Colonic mucosa (tissue), 4 donors: ENCODE results near the gene FBXL7. TPM values are rescaled to one million over a fixed set of nuclear protein-coding genes. Genes with fewer than 3 reads are reported as not detected.

ENCODE experiments used
- DNase-seq: peaks from one replicate; pipeline ENCODE4 v3.0.0-alpha.2; 2020
- H3K27ac ChIP-seq: fragments of 200-600 bp; one replicate; pipeline ENCODE4 v1.8.0; 2021
- H3K27me3 ChIP-seq: fragments of 200-600 bp; one replicate; pipeline ENCODE4 v1.8.0; 2021
- H3K36me3 ChIP-seq: fragments of 200-600 bp; one replicate; pipeline ENCODE4 v1.8.0; 2021
- H3K4me1 ChIP-seq: fragments of 200-600 bp; one replicate; pipeline ENCODE4 v1.8.0; 2021; ENCODE audit warnings: mild to moderate bottlenecking
- H3K4me3 ChIP-seq: fragments of 200-600 bp; one replicate; pipeline ENCODE4 v1.8.0; 2021
- H3K9ac ChIP-seq, 2 donors: one replicate each; pipeline ENCODE4 v1.7.0; 2013; ENCODE audit warnings: control low read depth in 2 of 2, low read depth in 2 of 2, low read length in 2 of 2
- H3K9me3 ChIP-seq: fragments of 200-600 bp; one replicate; pipeline ENCODE4 v1.8.0; 2021
- CTCF ChIP-seq: fragments of 200-600 bp; IDR thresholded peaks from one replicate; pipeline ENCODE4 v1.8.0; 2022; ENCODE audit warnings: antibody characterized with exemption, mild to moderate bottlenecking
- intact Hi-C: fragments of 100-400 bp; cut with DNase I; formaldehyde crosslinking; loops from one replicate; pipeline ENCODE4 v1.14.1; 2022
- total RNA-seq, 2 donors: library from RNA; stranded (reverse); fragmentation: NEBNext Ultra II Directional in 1 of 2; extraction: Animal tissue kit (Norgen Biotek cat#: 25700) in 1 of 2; gene quantifications; one replicate each; pipeline ENCODE4 v1.2.1, GENCODE V29; 2021
- donor health status: healthy.
- donor health status: DM: no; HTN: no; CAD: no.
- donor health status: DM: no; HTN: no; CAD: no.

The FBXL7 gene
- total RNA-seq, 2 donors from 2014 or later = 1.6 to 3.0 TPM

- H3K9me3 ChIP-seq = no peaks in the 10 kb centered on the region
- no peak overlapping the region for H3K4me3 ChIP-seq
- intact Hi-C loops = no loop called here
- H3K9ac ChIP-seq = no peak overlapping the region
- no peaks in the 10 kb centered on the region for H3K27me3 ChIP-seq
- H3K27ac ChIP-seq = no peak overlapping the region
- H3K36me3 ChIP-seq = no peaks in the 10 kb centered on the region
- no peak for TF ChIP-seq CTCF
- no peak for DNase-seq
- no peaks in the 10 kb centered on the region for H3K4me1 ChIP-seq
Measured at GRCh38 chr5:15555176-15555575, 55.2 kb downstream of the FBXL7 start.

DNA sequence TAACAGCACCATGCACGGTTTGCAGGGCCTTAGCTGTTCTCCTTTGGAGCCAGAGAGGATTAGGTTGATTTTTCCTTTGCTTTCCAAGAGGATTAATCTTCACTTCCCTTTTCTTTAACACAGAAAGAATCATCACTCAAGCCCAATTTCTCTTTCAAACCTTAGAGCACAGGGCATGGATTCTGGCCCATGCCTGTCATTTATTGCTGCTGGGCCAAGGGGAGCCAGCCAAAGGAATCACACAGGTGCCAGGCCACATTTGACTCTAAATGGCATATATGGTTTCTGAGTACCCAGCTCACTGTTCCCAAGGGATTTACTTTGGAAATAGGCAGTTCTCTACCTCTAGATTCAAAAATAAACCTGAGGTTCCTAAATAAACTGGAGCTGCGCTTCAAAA lies 58.3 kb downstream of the FBXL7 start:
- Histone ChIP-seq H3K4me3 (no peak overlapping the region), H3K36me3 (no peaks in the 10 kb centered on the region), H3K9ac (no peak overlapping the region), H3K9me3 (no peaks in the 10 kb centered on the region), H3K27me3 (no peaks in the 10 kb centered on the region), H3K27ac (no peak overlapping the region), H3K4me1 (no peaks in the 10 kb centered on the region)
- no peak for DNase-seq
- intact Hi-C loops = no loop called here
- no peak for TF ChIP-seq CTCF

DNA sequence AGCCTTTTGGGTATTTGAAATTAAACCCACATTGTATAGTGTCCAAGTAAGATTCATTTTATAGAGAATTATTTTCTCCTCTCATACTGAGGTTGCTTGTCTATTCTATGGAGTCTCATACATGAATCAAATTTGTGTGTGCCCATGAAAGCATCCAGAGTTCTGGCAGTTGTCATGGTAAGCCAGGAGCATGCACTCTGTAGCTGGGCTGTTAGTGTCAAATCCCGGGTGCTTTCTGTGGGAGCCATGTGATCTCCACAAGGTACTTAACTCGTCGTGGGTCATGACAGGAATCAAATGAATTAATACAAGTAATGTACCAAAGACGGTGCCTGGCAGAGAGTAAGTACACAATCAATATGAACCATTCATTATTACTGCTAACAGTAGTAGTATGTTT lies 58.7 kb downstream of the FBXL7 start:
- Histone ChIP-seq H3K36me3 (no peaks in the 10 kb centered on the region), H3K4me3 (no peak overlapping the region), H3K27ac (no peak overlapping the region), H3K27me3 (no peaks in the 10 kb centered on the region), H3K4me1 (no peaks in the 10 kb centered on the region), H3K9me3 (no peaks in the 10 kb centered on the region), H3K9ac (no peak overlapping the region)
- intact Hi-C loops = no loop called here
- DNase-seq = no peak
- no peak for TF ChIP-seq CTCF

GRCh38 chr5:15560421-15560820 lies 60.4 kb downstream of the FBXL7 start:
- H3K4me3 ChIP-seq = no peak overlapping the region
- H3K9ac ChIP-seq = no peak overlapping the region
- H3K9me3 ChIP-seq = no peaks in the 10 kb centered on the region
- no peak overlapping the region for H3K27ac ChIP-seq
- DNase-seq = no peak
- TF ChIP-seq CTCF = no peak
- H3K27me3 ChIP-seq = no peaks in the 10 kb centered on the region
- H3K4me1 ChIP-seq = no peaks in the 10 kb centered on the region
- no peaks in the 10 kb centered on the region for H3K36me3 ChIP-seq
- intact Hi-C loops = no loop called here

GRCh38 chr5:15564523-15564922 lies 64.5 kb downstream of the FBXL7 start:
- no peak for TF ChIP-seq CTCF
- Histone ChIP-seq H3K27ac (no peak overlapping the region), H3K4me3 (no peak overlapping the region), H3K36me3 (no peaks in the 10 kb centered on the region), H3K9ac (no peak overlapping the region), H3K27me3 (no peaks in the 10 kb centered on the region), H3K4me1 (no peaks in the 10 kb centered on the region), H3K9me3 (no peaks in the 10 kb centered on the region)
- DNase-seq = no peak
- intact Hi-C loops = no loop called here

GRCh38 chr5:15564957-15565356 lies 65.0 kb downstream of the FBXL7 start:
- intact Hi-C loops = no loop called here
- Histone ChIP-seq H3K4me1 (no peaks in the 10 kb centered on the region), H3K36me3 (no peaks in the 10 kb centered on the region), H3K4me3 (no peak overlapping the region), H3K27me3 (no peaks in the 10 kb centered on the region), H3K27ac (no peak overlapping the region), H3K9ac (no peak overlapping the region), H3K9me3 (no peaks in the 10 kb centered on the region)
- TF ChIP-seq CTCF = no peak
- DNase-seq = no peak
